Subcutaneous adipose tissue (tissue), 4 donors: ENCODE results near the gene PTMA. TPM values are rescaled to one million over a fixed set of nuclear protein-coding genes. Genes with fewer than 3 reads are reported as not detected.

ENCODE experiments used
- CTCF ChIP-seq: fragments of 450-650 bp; IDR thresholded peaks from one replicate; pipeline ENCODE4 v1.5.1; 2016; ENCODE audit warnings: low read depth, mild to moderate bottlenecking, control low read depth, antibody characterized with exemption, moderate library complexity
- total RNA-seq, 4 donors: library from RNA; depleted of rRNA; stranded (reverse); fragments of >200 nt; gene quantifications; one replicate each; pipeline ENCODE4 v1.1.0, GENCODE V29; 2016

Gene PTMA
- total RNA-seq, 4 donors from 2014 or later = 435 to 772 (median 535) TPM

GRCh38 chr2:231685349-231686191, 22.8 kb upstream of the PTMA start:
- no peak for TF ChIP-seq CTCF

- no peak for TF ChIP-seq CTCF
These were observed 21.9 kb upstream of the PTMA start for GRCh38 chr2:231686192-231687100.

DNA sequence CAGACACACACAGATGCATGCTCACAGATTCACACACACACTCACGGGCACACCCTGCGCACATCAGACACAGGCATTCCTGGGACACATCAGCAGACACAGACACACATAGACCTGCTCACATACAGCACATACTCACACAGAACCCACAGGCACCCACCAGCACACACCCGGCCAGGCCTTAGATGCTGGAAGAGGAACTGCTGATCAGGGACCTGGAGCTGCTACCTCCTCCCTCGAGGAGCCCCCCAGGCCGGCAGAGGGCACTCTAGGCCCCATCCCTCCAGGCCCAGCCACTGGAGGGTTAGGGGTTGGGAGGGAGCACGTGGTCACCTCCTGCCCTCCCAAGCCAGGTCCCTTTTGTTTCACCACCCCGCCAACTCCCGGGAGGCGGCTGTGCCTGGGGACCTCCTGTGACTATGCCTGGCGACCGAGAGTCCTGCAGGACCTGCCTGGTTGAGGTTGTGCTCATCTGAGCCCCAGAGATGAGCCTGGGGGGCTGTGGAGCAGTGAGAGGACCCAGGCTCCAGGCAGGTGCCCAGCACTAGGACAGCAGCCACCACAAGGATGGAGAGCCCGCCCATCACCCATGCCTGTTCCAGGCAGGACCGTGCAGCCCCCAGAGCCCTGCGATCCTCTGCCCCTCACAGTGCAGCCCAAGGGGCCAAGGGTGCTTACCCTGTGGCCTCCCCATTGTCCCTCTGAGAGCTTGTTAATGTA, 21.0 kb upstream of the PTMA start:
- TF ChIP-seq CTCF = no peak

DNA sequence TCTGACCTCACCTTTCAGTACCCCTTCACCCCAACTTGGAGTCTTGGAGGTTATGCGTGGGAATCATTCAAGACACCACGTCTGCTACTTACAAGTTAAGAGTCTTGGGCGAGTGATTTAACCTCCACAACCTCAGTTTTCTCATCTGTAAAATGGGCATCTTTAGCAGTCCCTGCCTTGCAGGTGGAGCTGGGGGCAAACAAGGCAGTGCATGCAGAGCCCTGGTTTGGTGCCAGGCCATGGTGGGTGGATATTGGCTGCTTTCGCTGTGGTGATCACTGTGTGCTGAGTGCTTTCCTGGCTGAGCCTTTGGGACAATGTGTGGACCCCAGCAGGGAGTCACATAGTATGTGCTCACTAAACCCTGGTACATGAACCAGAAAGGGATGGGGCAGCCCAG, 20.4 kb upstream of the PTMA start:
- no peak for TF ChIP-seq CTCF

DNA sequence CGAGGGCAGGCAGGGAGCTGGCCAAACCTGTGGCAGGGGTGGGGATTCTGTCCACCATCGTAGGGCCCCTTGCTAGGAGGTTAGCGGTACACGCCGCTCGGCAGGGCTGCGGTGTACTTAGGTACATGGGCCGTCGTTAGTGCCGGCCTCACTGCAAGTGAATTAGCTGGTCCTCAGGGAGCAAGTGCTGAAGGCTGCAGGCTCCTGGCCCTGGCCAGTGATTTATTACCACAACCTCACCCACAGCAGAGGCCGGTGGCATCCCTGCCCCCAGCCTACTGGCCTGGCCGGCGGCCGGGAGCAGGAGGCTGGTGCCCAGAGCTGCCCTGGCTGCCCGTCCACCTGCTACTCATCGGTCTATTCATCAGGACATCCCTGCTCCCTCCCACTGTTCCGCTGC, 19.6 kb upstream of the PTMA start:
- TF ChIP-seq CTCF = no peak

GRCh38 chr2:231689124-231689893, 19.0 kb upstream of the PTMA start:
- no peak for TF ChIP-seq CTCF
